Ectodermal cell (in vitro differentiated cells): ENCODE data around the gene C18orf63.
"Not testable (repeated sequence)": the region's sequence is repeated elsewhere in the genome, so short reads cannot be mapped to it uniquely, and the experiment has no call there.

ENCODE experiments used
- H3K27ac ChIP-seq: 2 replicates; pipeline ENCODE4 v1.7.0; 2013; ENCODE audit warnings: mild to moderate bottlenecking, low read depth, low read length; ENCODE audit not compliant: insufficient read depth, poor library complexity, severe bottlenecking
- H3K27me3 ChIP-seq: 2 replicates; pipeline ENCODE4 v1.7.0; 2013; ENCODE audit warnings: mild to moderate bottlenecking, low read length; ENCODE audit not compliant: insufficient read depth, control insufficient read depth, poor library complexity, severe bottlenecking
- H3K36me3 ChIP-seq: one replicate; pipeline ENCODE4 v1.7.0; 2013; ENCODE audit warnings: low read length; ENCODE audit not compliant: control insufficient read depth, insufficient read depth
- H3K4me1 ChIP-seq: one replicate; pipeline ENCODE4 v1.7.0; 2013; ENCODE audit warnings: low read length; ENCODE audit not compliant: control insufficient read depth, insufficient read depth
- H3K4me3 ChIP-seq: 2 replicates; pipeline ENCODE4 v1.7.0; 2013; ENCODE audit warnings: low read depth, low read length, control low read depth; ENCODE audit not compliant: insufficient read depth
- H3K9me3 ChIP-seq: 2 replicates; pipeline ENCODE4 v1.7.0; 2013; ENCODE audit warnings: mild to moderate bottlenecking, low read length, moderate library complexity; ENCODE audit not compliant: control insufficient read depth
- WGBS, 2 experiments: methylation state at CpG; one replicate each; pipeline ENCODE4 v1.1.7; 2013; ENCODE audit warnings: missing lambda C conversion rate in 2 of 2; 5-methylcytosine and 5-hydroxymethylcytosine counted together

The C18orf63 gene

GRCh38 chr18:74278058-74278457 is 37.6 kb upstream of the C18orf63 start:
- Histone ChIP-seq H3K36me3 (no peaks in the 10 kb centered on the region), H3K27me3 (no peaks in the 10 kb centered on the region), H3K4me3 (no peak overlapping the region), H3K27ac (no peak overlapping the region), H3K9me3 (no peaks in the 10 kb centered on the region), H3K4me1 (peaks cover 20% of the 10 kb centered on the region)
- 94 to 97% methylated on average over 7 of the region's 7 CpGs for WGBS, 2 experiments

DNA sequence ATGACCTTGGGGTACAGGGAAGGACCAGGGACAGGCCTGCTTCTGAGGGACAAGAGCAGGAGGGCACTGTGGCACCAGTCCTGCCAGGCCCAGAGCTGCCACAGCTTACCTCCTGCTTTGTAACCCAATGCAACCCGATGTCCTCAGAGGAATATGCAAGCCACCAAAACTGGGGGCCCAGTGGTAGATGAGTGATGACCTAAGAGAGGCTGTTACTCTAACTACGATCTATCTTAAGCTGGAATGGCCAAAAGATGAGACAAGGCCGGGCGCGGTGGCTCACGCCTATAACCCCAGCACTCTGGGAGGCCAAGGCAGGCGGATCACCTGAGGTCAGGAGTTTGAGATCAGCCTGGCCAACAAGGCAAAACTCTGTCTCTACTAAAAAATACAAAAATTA is 36.7 kb upstream of the C18orf63 start:
- WGBS, 2 experiments: 91 to 92% methylated on average over 7 of the region's 7 CpGs
- H3K27me3 ChIP-seq: no peaks in the 10 kb centered on the region

GRCh38 chr18:74281011-74281979 is 34.3 kb upstream of the C18orf63 start:
- 5 to 7% methylated on average over 4 of the region's 4 CpGs for WGBS, 2 experiments
- H3K4me3 ChIP-seq: no peak overlapping the region
- H3K27me3 ChIP-seq: no peaks in the 10 kb centered on the region
- no peak overlapping the region for H3K27ac ChIP-seq
- H3K36me3 ChIP-seq: no peaks in the 10 kb centered on the region
- peaks cover 31% of the 10 kb centered on the region for H3K4me1 ChIP-seq
- no peaks in the 10 kb centered on the region for H3K9me3 ChIP-seq

More for the DNA sequence above, 36.7 kb upstream of the C18orf63 start:
- Histone ChIP-seq H3K27ac (no peak overlapping the region), H3K4me1 (peaks cover 22% of the 10 kb centered on the region), H3K4me3 (no peak overlapping the region), H3K36me3 (no peaks in the 10 kb centered on the region), H3K9me3 (no peaks in the 10 kb centered on the region)

- no peak overlapping the region for H3K27ac ChIP-seq
- WGBS, 2 experiments: 52 to 54% methylated on average over 12 of the region's 12 CpGs
- no peaks in the 10 kb centered on the region for H3K27me3 ChIP-seq
- no peaks in the 10 kb centered on the region for H3K9me3 ChIP-seq
- peaks cover 31% of the 10 kb centered on the region for H3K4me1 ChIP-seq
- H3K36me3 ChIP-seq: no peaks in the 10 kb centered on the region
- no peak overlapping the region for H3K4me3 ChIP-seq
Observed at GRCh38 chr18:74281980-74282754, 33.5 kb upstream of the C18orf63 start.

DNA sequence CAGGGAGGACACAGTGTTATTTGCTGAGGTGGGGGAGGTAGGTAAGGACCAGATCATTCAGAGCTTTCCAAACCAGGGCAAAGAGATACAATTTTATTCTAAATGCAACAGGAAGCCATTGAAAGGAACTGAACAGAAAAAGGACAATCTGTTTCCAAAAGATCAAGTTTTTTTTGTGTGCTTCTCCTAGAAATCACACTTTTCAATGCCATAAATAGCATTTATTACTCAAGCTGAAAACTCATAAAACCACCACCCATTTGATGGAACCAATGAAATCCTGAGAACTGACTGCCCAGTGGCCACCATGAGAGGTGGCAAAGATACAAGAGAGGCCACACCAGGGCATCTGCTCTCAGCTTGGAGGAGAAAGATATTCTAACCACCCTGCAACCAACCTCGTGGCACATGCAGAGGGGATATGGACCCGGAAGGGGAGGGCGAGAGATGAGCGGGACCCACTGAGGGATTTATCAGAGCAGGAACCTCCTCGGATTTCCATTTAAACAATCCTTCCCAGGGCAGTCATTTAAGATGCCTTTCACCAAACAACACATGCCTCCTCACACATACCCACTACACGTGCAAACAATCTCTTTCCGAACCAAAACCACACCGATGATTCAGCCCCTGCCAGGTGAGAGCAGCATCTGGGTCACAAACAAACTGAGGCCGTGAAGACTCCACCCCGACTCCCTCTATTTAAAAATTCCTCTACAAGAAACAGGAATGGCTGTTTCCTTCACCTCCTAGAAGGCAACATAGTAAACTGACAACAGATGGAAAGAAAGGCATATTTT is 32.7 kb upstream of the C18orf63 start:
- WGBS, 2 experiments: 75 to 81% methylated on average over 10 of the region's 10 CpGs
- H3K9me3 ChIP-seq: no peaks in the 10 kb centered on the region
- H3K27me3 ChIP-seq: no peaks in the 10 kb centered on the region
- no peak overlapping the region for H3K27ac ChIP-seq
- no peaks in the 10 kb centered on the region for H3K36me3 ChIP-seq
- no peak overlapping the region for H3K4me3 ChIP-seq
- H3K4me1 ChIP-seq: peaks cover 31% of the 10 kb centered on the region

- no peaks in the 10 kb centered on the region for H3K36me3 ChIP-seq
- H3K27me3 ChIP-seq: no peaks in the 10 kb centered on the region
- H3K27ac ChIP-seq: no peak overlapping the region
- H3K4me3 ChIP-seq: no peak overlapping the region
- H3K4me1 ChIP-seq: peaks cover 31% of the 10 kb centered on the region
- no peaks in the 10 kb centered on the region for H3K9me3 ChIP-seq
- WGBS, 2 experiments: 81 to 82% methylated on average over 10 of the region's 10 CpGs
Observed at GRCh38 chr18:74283646-74284045, 32.0 kb upstream of the C18orf63 start.

DNA sequence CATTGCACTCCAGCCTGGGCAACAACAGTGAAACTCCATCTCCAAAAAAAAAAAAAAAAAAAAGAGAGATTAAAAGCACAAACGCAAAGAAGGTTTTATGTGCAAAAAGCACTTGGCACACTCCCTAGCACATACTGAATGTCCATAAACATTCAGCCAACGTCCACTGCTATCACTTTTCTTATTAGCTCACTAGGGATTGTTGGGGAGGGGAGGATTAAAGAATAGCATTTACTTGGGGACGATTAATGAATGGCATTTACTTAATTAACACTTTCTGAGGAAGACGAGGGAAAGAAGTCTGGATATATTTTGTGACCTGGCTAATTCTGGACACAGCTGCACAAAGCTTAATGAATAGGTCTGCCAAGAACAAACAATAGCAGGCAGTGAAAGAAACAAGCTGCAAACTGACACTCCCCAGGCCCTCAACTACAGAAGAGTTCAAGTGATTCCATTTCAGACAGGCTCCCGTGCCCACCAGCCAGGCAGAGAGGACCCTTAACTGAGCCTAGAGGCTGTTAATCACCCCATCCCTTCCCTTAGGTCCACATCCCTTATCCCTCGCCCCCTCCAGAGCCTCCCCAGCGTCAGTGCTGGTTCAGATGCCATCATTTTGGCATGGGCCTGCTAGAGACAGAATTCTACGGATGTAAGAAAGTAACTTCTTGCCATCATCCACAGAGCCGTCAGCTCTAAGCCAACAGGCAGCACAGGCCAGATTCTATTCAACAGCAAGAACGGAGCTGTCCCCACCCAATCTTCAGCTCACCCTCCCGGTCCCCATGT is 31.3 kb upstream of the C18orf63 start:
- peaks cover 31% of the 10 kb centered on the region for H3K4me1 ChIP-seq
- H3K36me3 ChIP-seq: no peaks in the 10 kb centered on the region
- no peak overlapping the region for H3K4me3 ChIP-seq
- no peak overlapping the region for H3K27ac ChIP-seq
- 64 to 68% methylated on average over 9 to 11 of the region's 11 CpGs for WGBS, 2 experiments
- H3K9me3 ChIP-seq: no peaks in the 10 kb centered on the region
- H3K27me3 ChIP-seq: no peaks in the 10 kb centered on the region

GRCh38 chr18:74284980-74285355 is 30.7 kb upstream of the C18orf63 start:
- Histone ChIP-seq H3K27me3 (no peaks in the 10 kb centered on the region), H3K9me3 (no peaks in the 10 kb centered on the region), H3K4me3 (no peak overlapping the region), H3K36me3 (no peaks in the 10 kb centered on the region), H3K4me1 (peaks cover 31% of the 10 kb centered on the region), H3K27ac (no peak overlapping the region)
- WGBS, 2 experiments: 81 to 93% methylated on average over 1 of the region's 1 CpG

DNA sequence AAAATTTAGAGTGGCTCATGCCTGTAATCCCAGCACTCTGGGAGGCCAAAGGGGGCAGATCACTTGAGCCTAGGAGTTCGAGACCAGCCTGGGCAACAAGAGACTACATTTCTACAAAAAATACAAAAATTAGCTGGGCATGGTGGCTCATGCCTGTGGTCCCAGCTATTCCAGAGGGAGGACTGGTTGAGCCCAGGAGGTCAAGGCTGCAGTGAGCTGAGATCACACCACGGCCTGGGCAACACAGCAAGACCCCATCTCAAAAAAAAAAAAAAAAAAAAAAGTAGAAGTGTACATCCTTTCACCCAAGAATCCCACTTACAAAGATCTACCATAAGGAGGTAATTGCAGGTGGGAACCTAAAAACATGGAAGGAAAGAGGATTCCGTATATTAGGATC is 30.1 kb upstream of the C18orf63 start:
- H3K27me3 ChIP-seq, H3K36me3 ChIP-seq, H3K27ac ChIP-seq, H3K4me3 ChIP-seq, H3K9me3 ChIP-seq: not testable (repeated sequence)
- 59 to 65% methylated on average over 3 of the region's 3 CpGs for WGBS, 2 experiments
- H3K4me1 ChIP-seq: peaks cover 31% of the 10 kb centered on the region
